ENCODE data around the gene CABP1. TPM values are rescaled to one million over a fixed set of nuclear protein-coding genes. Genes with fewer than 3 reads are reported as not detected.

Gene CABP1
- total RNA-seq, 1 experiment from 2014 or later: 3.0 TPM

DNA sequence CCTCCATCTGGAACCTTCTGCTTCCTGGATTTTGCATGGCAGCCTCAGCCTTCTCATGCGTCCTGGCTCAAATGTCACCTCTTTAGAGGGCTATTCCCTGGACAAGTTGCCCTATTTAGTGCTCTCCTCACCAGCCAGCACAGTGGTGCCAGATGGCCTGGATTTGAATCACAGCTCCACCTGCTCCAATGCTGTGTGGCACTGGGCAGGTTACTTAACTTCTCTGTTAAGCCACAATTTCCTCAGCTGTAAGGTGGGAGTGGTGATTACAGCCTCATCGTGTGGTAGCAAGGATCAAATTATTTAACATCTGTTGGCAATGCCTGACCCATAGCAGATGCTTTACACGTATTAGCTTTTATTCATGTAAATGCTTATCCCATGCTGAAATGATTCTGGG is 42.6 kb upstream of the CABP1 start:
- Histone ChIP-seq H3K23ac (ENCODE audit: insufficient read length, low read depth, low read length) (no peak overlapping the region), H3K27me3 (ENCODE audit: insufficient read depth, low read length) (no peaks in the 10 kb centered on the region), H4K8ac (replicated peaks; ENCODE audit: insufficient read length, low read depth, low read length) (no peak overlapping the region), H3K4ac (ENCODE audit: low read depth, low read length) (no peak overlapping the region), H3K79me2 (ENCODE audit: insufficient read depth, low read length) (no peaks in the 10 kb centered on the region), H3T11ph (ENCODE audit: low read length) (no peak overlapping the region), H4K91ac (ENCODE audit: insufficient read length, low read depth, low read length) (no peak overlapping the region), H2BK15ac (ENCODE audit: low read depth, low read length) (no peak overlapping the region), H2AFZ (ENCODE audit: low read length) (no peak overlapping the region), H3K4me1 (ENCODE audit: insufficient read depth, low read length) (no peaks in the 10 kb centered on the region; the same call in 1 of the 2 replicates), H4K20me1 (ENCODE audit: control insufficient read depth, insufficient read depth, insufficient read length) (no peaks in the 10 kb centered on the region), H3K56ac (ENCODE audit: insufficient read length, low read depth, low read length) (no peak overlapping the region), H2BK12ac (ENCODE audit: insufficient read length, low read depth, low read length) (no peak overlapping the region), H2BK120ac (ENCODE audit: low read depth, low read length, poor library complexity, severe bottlenecking) (no peak overlapping the region), H3K18ac (ENCODE audit: insufficient read length, low read depth, low read length) (no peak overlapping the region), H3K9me3 (ENCODE audit: control insufficient read depth, low read depth, low read length) (no peaks in the 10 kb centered on the region), H2AK5ac (ENCODE audit: insufficient read length, low read length) (no peak overlapping the region), H2BK20ac (ENCODE audit: low read depth, low read length, poor library complexity, severe bottlenecking) (no peak overlapping the region), H2BK5ac (ENCODE audit: insufficient read length, low read length) (no peak overlapping the region), H3K4me2 (ENCODE audit: insufficient read depth, insufficient read length, low read length) (no peak overlapping the region), H3K79me1 (ENCODE audit: insufficient read depth, low read depth, low read length, poor library complexity, severe bottlenecking) (no peaks in the 10 kb centered on the region), H3K27ac (ENCODE audit: insufficient read length, low read depth, low read length) (no peak overlapping the region), H3K14ac (ENCODE audit: insufficient read depth, low read length) (no peak overlapping the region), H3K23me2 (ENCODE audit: insufficient read length, low read depth, low read length, poor library complexity, severe bottlenecking) (no peaks in the 10 kb centered on the region), H4K5ac (ENCODE audit: insufficient read length, low read depth, low read length) (no peak overlapping the region), H3K9ac (ENCODE audit: extremely low read depth, insufficient read length, low read length) (no peak overlapping the region)
- no peak overlapping the region for H3K4me3 Mint-ChIP-seq
- TF ChIP-seq, protein P1, sequence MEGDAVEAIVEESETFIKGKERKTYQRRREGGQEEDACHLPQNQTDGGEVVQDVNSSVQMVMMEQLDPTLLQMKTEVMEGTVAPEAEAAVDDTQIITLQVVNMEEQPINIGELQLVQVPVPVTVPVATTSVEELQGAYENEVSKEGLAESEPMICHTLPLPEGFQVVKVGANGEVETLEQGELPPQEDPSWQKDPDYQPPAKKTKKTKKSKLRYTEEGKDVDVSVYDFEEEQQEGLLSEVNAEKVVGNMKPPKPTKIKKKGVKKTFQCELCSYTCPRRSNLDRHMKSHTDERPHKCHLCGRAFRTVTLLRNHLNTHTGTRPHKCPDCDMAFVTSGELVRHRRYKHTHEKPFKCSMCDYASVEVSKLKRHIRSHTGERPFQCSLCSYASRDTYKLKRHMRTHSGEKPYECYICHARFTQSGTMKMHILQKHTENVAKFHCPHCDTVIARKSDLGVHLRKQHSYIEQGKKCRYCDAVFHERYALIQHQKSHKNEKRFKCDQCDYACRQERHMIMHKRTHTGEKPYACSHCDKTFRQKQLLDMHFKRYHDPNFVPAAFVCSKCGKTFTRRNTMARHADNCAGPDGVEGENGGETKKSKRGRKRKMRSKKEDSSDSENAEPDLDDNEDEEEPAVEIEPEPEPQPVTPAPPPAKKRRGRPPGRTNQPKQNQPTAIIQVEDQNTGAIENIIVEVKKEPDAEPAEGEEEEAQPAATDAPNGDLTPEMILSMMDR (conservative IDR thresholded peaks at IDR 0.05): no peak
- DNase-seq: no peak
- no peaks in the 10 kb centered on the region for H3K36me3 Mint-ChIP-seq (ENCODE audit: insufficient read depth in 1 of 3, low read depth in 3 of 3)
- H3K27me3 Mint-ChIP-seq (ENCODE audit: low read depth): no peaks in the 10 kb centered on the region; the same call in none of the 2 replicates
- peaks cover 14 to 26% of the 10 kb centered on the region in 2 experiments for H3K4me1 Mint-ChIP-seq
- H3K9me3 Mint-ChIP-seq: no peaks in the 10 kb centered on the region; a peak in 1 of 5 replicates
- no CpG with 5 or more reads among the region's 3 CpGs for WGBS (ENCODE audit: extremely low coverage, insufficient read length, low lambda C conversion rate)
- no peak overlapping the region; a peak in 1 of 7 replicates for H3K27ac Mint-ChIP-seq
